Spleen (tissue), 11 donors: Measurements from ENCODE around the gene DUS4L. TPM values are rescaled to one million over a fixed set of nuclear protein-coding genes. Genes with fewer than 3 reads are reported as not detected.

ENCODE experiments used
- DNase-seq: peaks from one replicate; pipeline ENCODE4 v3.0.0-alpha.2; 2020
- H3K27ac ChIP-seq, 8 donors: fragments of 200-600 bp; sonication (generic) in 7 of 8; 1 replicate in 4 of 8; 2 replicates in 4 of 8; pipeline versions ENCODE4 v1.5.0 to v1.8.0; 2016 to 2021; ENCODE audit warnings: inconsistent platforms in 4 of 8, mild to moderate bottlenecking in 4 of 8, moderate library complexity in 1 of 8
- H3K27me3 ChIP-seq, 7 donors: fragments of 200-600 bp; sonication (generic) in 6 of 7; replicated peaks in 1 of 7; 1 replicate in 4 of 7; 2 replicates in 3 of 7; pipeline versions ENCODE4 v1.5.0 to v1.8.0; 2016 to 2021; ENCODE audit warnings: inconsistent platforms in 3 of 7, mild to moderate bottlenecking in 1 of 7
- H3K36me3 ChIP-seq, 6 donors: fragments of 200-600 bp; sonication (generic) in 5 of 6; 1 replicate in 4 of 6; 2 replicates in 2 of 6; pipeline versions ENCODE4 v1.5.0 to v1.8.0; 2016 to 2021; ENCODE audit warnings: inconsistent platforms in 2 of 6
- H3K4me1 ChIP-seq, 6 donors: fragments of 200-600 bp; sonication (generic) in 5 of 6; 1 replicate in 3 of 6; 2 replicates in 3 of 6; pipeline versions ENCODE4 v1.5.0 to v1.8.0; 2016 to 2021; ENCODE audit warnings: inconsistent platforms in 3 of 6
- H3K4me3 ChIP-seq, 8 donors: fragments of 200-600 bp; sonication (generic) in 7 of 8; 1 replicate in 4 of 8; 2 replicates in 4 of 8; pipeline versions ENCODE4 v1.5.0 to v1.8.0; 2016 to 2021; ENCODE audit warnings: inconsistent platforms in 4 of 8, mild to moderate bottlenecking in 4 of 8, moderate library complexity in 2 of 8
- H3K9me3 ChIP-seq, 8 donors: fragments of 200-600 bp; sonication (generic) in 7 of 8; 1 replicate in 4 of 8; 2 replicates in 4 of 8; pipeline versions ENCODE4 v1.5.0 to v1.8.0; 2016 to 2021; ENCODE audit warnings: inconsistent platforms in 4 of 8
- POLR2A ChIP-seq, 3 donors: fragments of 450-650 bp; IDR thresholded peaks; one replicate each; pipeline ENCODE4 v1.5.1; 2017; ENCODE audit warnings: antibody characterized with exemption in 3 of 3, mild to moderate bottlenecking in 1 of 3
- POLR2AphosphoS5 ChIP-seq, 3 donors: sonication (generic); formaldehyde crosslinking; IDR thresholded peaks; one replicate each; pipeline ENCODE4 v1.5.1; 2017; ENCODE audit warnings: antibody characterized with exemption in 3 of 3
- WGBS, 5 donors: extraction: QIAGEN DNeasy Blood & Tissue Kit in 3 of 5; methylation state at CpG; one replicate each; pipeline versions ENCODE4 v1.1.5 to v1.1.7; 2013 to 2018; 5-methylcytosine and 5-hydroxymethylcytosine counted together
- intact Hi-C: fragments of 100-400 bp; cut with DNase I; formaldehyde crosslinking; loops from one replicate; pipeline ENCODE4 v1.15.0; 2023; ENCODE audit warnings: low total_unique reads
- polyA plus RNA-seq, 3 donors: library from polyadenylated mRNA; stranded (reverse); fragments of 200-250 nt; gene quantifications; one replicate each; pipeline ENCODE4 v1.2.1, GENCODE V29; 2013
- total RNA-seq, 7 donors: library from RNA; depleted of rRNA in 3 of 7; stranded (reverse); fragments of >200 nt in 3 of 7; fragmentation: NEBNext Ultra II Directional in 4 of 7; extraction: Animal tissue kit (Norgen Biotek cat#: 25700) in 4 of 7; gene quantifications; one replicate each; pipeline versions ENCODE4 v1.1.0 to v1.2.1, GENCODE V29; 2016 to 2021
- TF ChIP-seq, protein P1 (sequence below), 11 experiments: fragments of 200-600 bp in 7 of 11; fragments of 450-650 bp in 4 of 11; sonication (generic) in 4 of 11; IDR thresholded peaks in 8 of 11; conservative IDR thresholded peaks in 3 of 11; 1 replicate in 7 of 11; 2 replicates in 4 of 11; pipeline versions ENCODE4 v1.4.0 to v1.8.0; 2016 to 2021; ENCODE audit warnings: antibody characterized with exemption in 11 of 11, inconsistent platforms in 4 of 11, mild to moderate bottlenecking in 1 of 11
- donor health status: healthy with polysubstance abuse.
- donor health status: DM: no; HTN: no; CAD: no; lungs with moderate emphysema.
- donor health status: DM: no; HTN: no; CAD: no.
- donor health status: Bipolar disorder and iron deficiency.
- donor health status: healthy.
- donor health status: DM: no; HTN: no; CAD: no.
- donor health status: DM: yes; HTN: yes; CAD: no.

Gene DUS4L
- total and polyA plus RNA-seq, 10 donors = 3.7 to 18.0 (median 7.0) TPM

DNA sequence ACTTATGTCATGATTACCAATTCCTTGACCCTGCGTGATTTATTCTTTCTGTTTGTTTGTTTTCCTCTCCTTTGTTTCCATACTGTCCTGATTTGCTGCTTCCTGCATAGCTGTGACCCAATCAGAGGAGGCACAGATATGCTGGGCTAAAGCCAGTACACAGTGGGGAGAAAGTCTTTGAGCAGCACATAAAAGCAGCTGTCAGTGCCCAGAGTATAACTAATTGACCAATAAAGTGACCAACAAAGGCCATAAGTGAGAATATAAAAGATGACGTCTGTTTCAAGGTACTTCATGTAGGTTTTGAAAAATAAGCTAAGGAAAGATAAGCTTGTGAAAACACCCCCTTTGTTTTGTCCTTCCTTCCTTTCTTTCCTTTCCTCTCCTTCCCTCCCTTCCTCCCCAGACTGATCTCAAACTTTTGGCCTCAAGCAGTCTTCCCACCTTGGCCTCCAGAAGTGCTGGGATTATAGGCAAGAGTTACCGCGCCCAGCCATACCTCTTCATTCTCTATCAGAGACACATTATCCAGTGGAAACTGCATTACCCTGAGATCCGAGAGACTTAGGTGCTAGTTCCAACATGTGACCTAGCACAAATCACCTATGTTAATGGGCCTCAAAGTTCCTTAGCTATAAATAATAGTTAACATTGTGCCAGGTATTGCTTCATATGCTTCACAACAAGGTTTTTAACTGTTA lies 33.3 kb downstream of the DUS4L start:
- Histone ChIP-seq H3K27me3 (no peaks in the 10 kb centered on the region), H3K36me3 (peaks cover 0 to 71% (median 27%) of the 10 kb centered on the region in 6 donors), H3K4me3 (no peak overlapping the region), H3K4me1 (peaks cover 0 to 7% (median 0%) of the 10 kb centered on the region in 6 donors), H3K9me3 (no peaks in the 10 kb centered on the region), H3K27ac (no peak overlapping the region)
- WGBS, 5 donors = 81 to 91% (median 87%) methylated on average over 5 of the region's 5 CpGs
- DNase-seq = no peak
- intact Hi-C loops = no loop called here
- TF ChIP-seq POLR2A (IDR thresholded peaks at IDR 0.05) = no peak
- TF ChIP-seq POLR2AphosphoS5 (IDR thresholded peaks at IDR 0.05) = no peak
- TF ChIP-seq, protein P1, sequence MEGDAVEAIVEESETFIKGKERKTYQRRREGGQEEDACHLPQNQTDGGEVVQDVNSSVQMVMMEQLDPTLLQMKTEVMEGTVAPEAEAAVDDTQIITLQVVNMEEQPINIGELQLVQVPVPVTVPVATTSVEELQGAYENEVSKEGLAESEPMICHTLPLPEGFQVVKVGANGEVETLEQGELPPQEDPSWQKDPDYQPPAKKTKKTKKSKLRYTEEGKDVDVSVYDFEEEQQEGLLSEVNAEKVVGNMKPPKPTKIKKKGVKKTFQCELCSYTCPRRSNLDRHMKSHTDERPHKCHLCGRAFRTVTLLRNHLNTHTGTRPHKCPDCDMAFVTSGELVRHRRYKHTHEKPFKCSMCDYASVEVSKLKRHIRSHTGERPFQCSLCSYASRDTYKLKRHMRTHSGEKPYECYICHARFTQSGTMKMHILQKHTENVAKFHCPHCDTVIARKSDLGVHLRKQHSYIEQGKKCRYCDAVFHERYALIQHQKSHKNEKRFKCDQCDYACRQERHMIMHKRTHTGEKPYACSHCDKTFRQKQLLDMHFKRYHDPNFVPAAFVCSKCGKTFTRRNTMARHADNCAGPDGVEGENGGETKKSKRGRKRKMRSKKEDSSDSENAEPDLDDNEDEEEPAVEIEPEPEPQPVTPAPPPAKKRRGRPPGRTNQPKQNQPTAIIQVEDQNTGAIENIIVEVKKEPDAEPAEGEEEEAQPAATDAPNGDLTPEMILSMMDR (IDR thresholded peaks at IDR 0.05 in 8 of 11, conservative IDR thresholded peaks at IDR 0.05 in 3 of 11) = no peak

DNA sequence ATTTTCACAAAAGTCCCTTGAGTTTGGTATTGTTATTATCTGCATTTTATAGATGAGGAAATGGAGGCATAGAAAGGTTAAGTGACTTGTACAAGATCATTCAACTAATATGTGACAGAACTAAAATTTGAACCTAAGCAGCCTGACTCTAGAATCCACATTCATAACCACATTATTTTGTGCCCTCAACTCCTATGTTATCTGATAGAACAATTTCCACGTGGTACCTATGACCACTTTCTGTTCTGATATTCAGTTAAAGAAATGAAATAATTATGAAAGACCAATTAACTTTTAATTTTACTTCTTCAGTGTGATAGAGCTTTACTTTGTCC lies 33.8 kb downstream of the DUS4L start:
- Histone ChIP-seq H3K4me3 (no peak overlapping the region), H3K9me3 (no peaks in the 10 kb centered on the region), H3K36me3 (peaks cover 0 to 77% (median 29%) of the 10 kb centered on the region in 6 donors), H3K27me3 (no peaks in the 10 kb centered on the region), H3K27ac (no peak overlapping the region), H3K4me1 (peaks cover 0 to 7% (median 0%) of the 10 kb centered on the region in 6 donors)
- 89 to 100% (median 95%) methylated on average over 1 of the region's 1 CpG for WGBS, 5 donors
- DNase-seq = no peak
- intact Hi-C loops = no loop called here
- TF ChIP-seq, protein P1 (IDR thresholded peaks at IDR 0.05 in 8 of 11, conservative IDR thresholded peaks at IDR 0.05 in 3 of 11) = no peak
- TF ChIP-seq POLR2AphosphoS5 (IDR thresholded peaks at IDR 0.05) (no peak), POLR2A (IDR thresholded peaks at IDR 0.05) (no peak)

DNA sequence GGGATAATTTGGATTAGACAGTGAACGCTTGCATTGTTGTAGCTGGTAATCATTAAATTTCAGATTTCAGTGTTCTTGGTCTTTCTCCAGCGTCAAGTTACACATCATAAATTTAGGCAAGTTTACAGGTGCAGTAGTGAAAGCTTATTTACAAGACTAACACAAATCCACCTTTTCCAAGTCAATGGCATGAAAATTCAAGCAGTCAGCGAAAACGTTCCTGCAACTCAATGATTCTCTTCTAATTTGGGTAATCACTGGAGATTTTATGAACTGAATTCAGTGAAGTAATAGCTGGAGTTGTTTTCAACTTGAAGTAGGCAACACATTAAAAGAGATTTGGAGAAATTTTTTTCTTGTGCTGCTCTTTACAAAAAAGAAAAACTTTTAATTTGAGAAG lies 34.2 kb downstream of the DUS4L start:
- Histone ChIP-seq H3K9me3 (no peaks in the 10 kb centered on the region), H3K27ac (no peak overlapping the region), H3K4me3 (no peak overlapping the region), H3K27me3 (no peaks in the 10 kb centered on the region), H3K4me1 (peaks cover 0 to 7% (median 0%) of the 10 kb centered on the region in 6 donors), H3K36me3 (peaks cover 0 to 81% (median 32%) of the 10 kb centered on the region in 6 donors)
- intact Hi-C loops = no loop called here
- WGBS, 5 donors = 92 to 97% (median 96%) methylated on average over 4 of the region's 4 CpGs
- no peak for TF ChIP-seq POLR2AphosphoS5 (IDR thresholded peaks at IDR 0.05)
- no peak for TF ChIP-seq POLR2A (IDR thresholded peaks at IDR 0.05)
- TF ChIP-seq, protein P1 (IDR thresholded peaks at IDR 0.05 in 8 of 11, conservative IDR thresholded peaks at IDR 0.05 in 3 of 11) = no peak
- no peak for DNase-seq

DNA sequence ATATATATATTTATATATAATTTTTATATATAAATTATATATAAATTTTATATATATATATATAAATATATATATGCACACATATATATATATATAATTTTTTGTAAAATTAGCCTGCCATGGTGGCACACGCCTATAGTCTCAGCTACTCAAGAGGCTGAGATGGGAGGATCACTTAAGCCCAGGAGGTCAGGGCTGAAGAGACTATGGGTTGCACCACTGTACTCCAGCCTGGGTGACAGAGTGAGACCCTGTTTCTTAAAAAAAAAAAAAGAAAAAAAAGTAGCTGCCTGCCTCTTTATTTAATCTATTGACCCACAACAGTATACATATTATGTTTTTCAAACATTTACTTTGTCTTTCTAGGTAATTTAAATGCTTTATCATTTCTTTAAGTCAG lies 35.5 kb downstream of the DUS4L start:
- Histone ChIP-seq H3K9me3 (no peaks in the 10 kb centered on the region), H3K27me3 (no peaks in the 10 kb centered on the region), H3K27ac (no peak overlapping the region), H3K4me1 (peaks cover 0 to 7% (median 0%) of the 10 kb centered on the region in 6 donors), H3K4me3 (no peak overlapping the region), H3K36me3 (peaks cover 0 to 85% (median 32%) of the 10 kb centered on the region in 6 donors)
- TF ChIP-seq POLR2AphosphoS5 (IDR thresholded peaks at IDR 0.05) (no peak), POLR2A (IDR thresholded peaks at IDR 0.05) (no peak)
- TF ChIP-seq, protein P1 (IDR thresholded peaks at IDR 0.05 in 8 of 11, conservative IDR thresholded peaks at IDR 0.05 in 3 of 11) = no peak
- no peak for DNase-seq
- intact Hi-C loops = no loop called here
- WGBS, 5 donors = 95 to 100% (median 97%) methylated on average over 1 of the region's 1 CpG
